MM.1S (cell line): ENCODE measurements around the gene STX16.

Source experiments
- CTCF ChIP-seq: fragments of 300-600 bp; sonication (generic); IDR thresholded peaks from 2 replicates; pipeline ENCODE4 v1.5.1; 2016; ENCODE audit warnings: antibody characterized with exemption, low read length, mixed read lengths
- EZH2 ChIP-seq: fragments of 300-600 bp; sonication (generic); optimal IDR thresholded peaks from 2 replicates; pipeline ENCODE3; 2017; ENCODE audit warnings: low read depth, mild to moderate bottlenecking, antibody characterized with exemption, low read length, mixed read lengths
- EZH2phosphoT487 ChIP-seq: fragments of 300-600 bp; sonication (generic); IDR thresholded peaks from 2 replicates; pipeline ENCODE4 v1.6.1; 2018; ENCODE audit warnings: antibody characterized with exemption, low read length

GRCh38 chr20:58626051-58626450, 25.0 kb upstream of the STX16 start:
- TF ChIP-seq EZH2phosphoT487: no peak
- no peak for TF ChIP-seq CTCF
- no peak for TF ChIP-seq EZH2
